Renal pelvis (tissue), 4 donors: ENCODE measurements around the gene RUNX1. TPM values are rescaled to one million over a fixed set of nuclear protein-coding genes. Genes with fewer than 3 reads are reported as not detected.

Experiments
- DNase-seq: peaks from one replicate; pipeline ENCODE4 v3.0.0-alpha.2; 2013
- polyA plus RNA-seq, 3 donors: library from polyadenylated mRNA; unstranded; fragments of 120-200 nt; gene quantifications; one replicate each; pipeline ENCODE4 v1.2.1, GENCODE V29; 2013; ENCODE audit not compliant: insufficient read length in 3 of 3

The RUNX1 gene
- polyA plus RNA-seq, 3 donors = 2.2 to 3.1 (median 2.6) TPM

GRCh38 chr21:34830386-34831170 lies 218.5 kb downstream of the RUNX1 start:
- DNase-seq = no peak

GRCh38 chr21:34827445-34828235 lies 221.5 kb downstream of the RUNX1 start:
- DNase-seq = no peak

- DNase-seq = no peak
Observed at GRCh38 chr21:34826836-34827235, 222.3 kb downstream of the RUNX1 start.

GRCh38 chr21:34825948-34826548 lies 223.1 kb downstream of the RUNX1 start:
- DNase-seq = no peak

- no peak for DNase-seq
Observed at GRCh38 chr21:34825101-34825500, 224.0 kb downstream of the RUNX1 start.

- DNase-seq = no peak
Observed at GRCh38 chr21:34824314-34824713, 224.8 kb downstream of the RUNX1 start.

- no peak for DNase-seq
Observed at GRCh38 chr21:34822942-34823341, 226.2 kb downstream of the RUNX1 start.

GRCh38 chr21:34822168-34822567 lies 226.9 kb downstream of the RUNX1 start:
- DNase-seq = no peak

GRCh38 chr21:34821717-34822116 lies 227.4 kb downstream of the RUNX1 start:
- DNase-seq = no peak

- no peak for DNase-seq
Observed at GRCh38 chr21:34820051-34820450, 229.1 kb downstream of the RUNX1 start.

GRCh38 chr21:34819357-34819999 lies 229.6 kb downstream of the RUNX1 start:
- DNase-seq = no peak

GRCh38 chr21:34818662-34819158 lies 230.4 kb downstream of the RUNX1 start:
- DNase-seq = no peak

GRCh38 chr21:34817821-34818661 lies 231.1 kb downstream of the RUNX1 start:
- no peak for DNase-seq

- no peak for DNase-seq
Observed at GRCh38 chr21:34815831-34816705, 233.0 kb downstream of the RUNX1 start.

GRCh38 chr21:34814529-34814951 lies 234.6 kb downstream of the RUNX1 start:
- DNase-seq = no peak

GRCh38 chr21:34813266-34813894 lies 235.7 kb downstream of the RUNX1 start:
- DNase-seq = no peak

- DNase-seq = no peak
Observed at GRCh38 chr21:34812504-34813265, 236.4 kb downstream of the RUNX1 start.

GRCh38 chr21:34811368-34811767 lies 237.7 kb downstream of the RUNX1 start:
- no peak for DNase-seq

GRCh38 chr21:34810786-34811185 lies 238.3 kb downstream of the RUNX1 start:
- DNase-seq = no peak
